A549 (cell line): ENCODE data around the gene TMEM223.

Experiments
- EP300 ChIP-seq, 2 experiments: fragments of >200 bp; sonication (Bioruptor Twin); formaldehyde crosslinking; IDR thresholded peaks; 2 replicates in 1 of 2; 3 replicates in 1 of 2; pipeline ENCODE4 v1.6.1; 2016 to 2017
- MYC ChIP-seq: IDR thresholded peaks from 2 replicates; pipeline ENCODE4 v1.6.1; 2012; ENCODE audit warnings: mild to moderate bottlenecking, inconsistent platforms, low read length, improper control_type of control experiment, borderline replicate concordance
- POLR2A ChIP-seq: IDR thresholded peaks from 2 replicates; pipeline ENCODE4 v1.6.1; 2012; ENCODE audit warnings: mild to moderate bottlenecking, low read length
- TF ChIP-seq, protein P1 (sequence below): fragments of >200 bp; sonication (Bioruptor Twin); formaldehyde crosslinking; IDR thresholded peaks from 3 replicates; pipeline ENCODE4 v1.5.1; 2016
- TF ChIP-seq, protein P2 (sequence below): fragments of >200 bp; sonication (Bioruptor Twin); formaldehyde crosslinking; IDR thresholded peaks from 3 replicates; pipeline ENCODE4 v1.6.1; 2016

- TF ChIP-seq, protein P1, sequence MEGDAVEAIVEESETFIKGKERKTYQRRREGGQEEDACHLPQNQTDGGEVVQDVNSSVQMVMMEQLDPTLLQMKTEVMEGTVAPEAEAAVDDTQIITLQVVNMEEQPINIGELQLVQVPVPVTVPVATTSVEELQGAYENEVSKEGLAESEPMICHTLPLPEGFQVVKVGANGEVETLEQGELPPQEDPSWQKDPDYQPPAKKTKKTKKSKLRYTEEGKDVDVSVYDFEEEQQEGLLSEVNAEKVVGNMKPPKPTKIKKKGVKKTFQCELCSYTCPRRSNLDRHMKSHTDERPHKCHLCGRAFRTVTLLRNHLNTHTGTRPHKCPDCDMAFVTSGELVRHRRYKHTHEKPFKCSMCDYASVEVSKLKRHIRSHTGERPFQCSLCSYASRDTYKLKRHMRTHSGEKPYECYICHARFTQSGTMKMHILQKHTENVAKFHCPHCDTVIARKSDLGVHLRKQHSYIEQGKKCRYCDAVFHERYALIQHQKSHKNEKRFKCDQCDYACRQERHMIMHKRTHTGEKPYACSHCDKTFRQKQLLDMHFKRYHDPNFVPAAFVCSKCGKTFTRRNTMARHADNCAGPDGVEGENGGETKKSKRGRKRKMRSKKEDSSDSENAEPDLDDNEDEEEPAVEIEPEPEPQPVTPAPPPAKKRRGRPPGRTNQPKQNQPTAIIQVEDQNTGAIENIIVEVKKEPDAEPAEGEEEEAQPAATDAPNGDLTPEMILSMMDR = no peak
- TF ChIP-seq, protein P2, sequence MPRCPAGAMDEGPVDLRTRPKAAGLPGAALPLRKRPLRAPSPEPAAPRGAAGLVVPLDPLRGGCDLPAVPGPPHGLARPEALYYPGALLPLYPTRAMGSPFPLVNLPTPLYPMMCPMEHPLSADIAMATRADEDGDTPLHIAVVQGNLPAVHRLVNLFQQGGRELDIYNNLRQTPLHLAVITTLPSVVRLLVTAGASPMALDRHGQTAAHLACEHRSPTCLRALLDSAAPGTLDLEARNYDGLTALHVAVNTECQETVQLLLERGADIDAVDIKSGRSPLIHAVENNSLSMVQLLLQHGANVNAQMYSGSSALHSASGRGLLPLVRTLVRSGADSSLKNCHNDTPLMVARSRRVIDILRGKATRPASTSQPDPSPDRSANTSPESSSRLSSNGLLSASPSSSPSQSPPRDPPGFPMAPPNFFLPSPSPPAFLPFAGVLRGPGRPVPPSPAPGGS = no peak
- TF ChIP-seq POLR2A = no peak
- TF ChIP-seq MYC = no peak
- TF ChIP-seq EP300 (IDR thresholded peaks at IDR 0.05) = no peak
These were observed 44.2 kb downstream of the TMEM223 start for GRCh38 chr11:62747475-62748160.
